ENCODE measurements around the gene ARX.

Gene ARX

GRCh38 chrX:25016938-25017598, 1.3 kb upstream of the ARX start:
- DNase-seq (ENCODE audit: low read depth in 2 of 2), result no peak

- DNase-seq (ENCODE audit: low read depth in 2 of 2), result no peak
Measured at GRCh38 chrX:25016361-25016671, 551 bp upstream of the ARX start.

- no peak for DNase-seq (ENCODE audit: low read depth in 2 of 2)
Measured at GRCh38 chrX:25014366-25014838, 1.4 kb downstream of the ARX start.

DNA sequence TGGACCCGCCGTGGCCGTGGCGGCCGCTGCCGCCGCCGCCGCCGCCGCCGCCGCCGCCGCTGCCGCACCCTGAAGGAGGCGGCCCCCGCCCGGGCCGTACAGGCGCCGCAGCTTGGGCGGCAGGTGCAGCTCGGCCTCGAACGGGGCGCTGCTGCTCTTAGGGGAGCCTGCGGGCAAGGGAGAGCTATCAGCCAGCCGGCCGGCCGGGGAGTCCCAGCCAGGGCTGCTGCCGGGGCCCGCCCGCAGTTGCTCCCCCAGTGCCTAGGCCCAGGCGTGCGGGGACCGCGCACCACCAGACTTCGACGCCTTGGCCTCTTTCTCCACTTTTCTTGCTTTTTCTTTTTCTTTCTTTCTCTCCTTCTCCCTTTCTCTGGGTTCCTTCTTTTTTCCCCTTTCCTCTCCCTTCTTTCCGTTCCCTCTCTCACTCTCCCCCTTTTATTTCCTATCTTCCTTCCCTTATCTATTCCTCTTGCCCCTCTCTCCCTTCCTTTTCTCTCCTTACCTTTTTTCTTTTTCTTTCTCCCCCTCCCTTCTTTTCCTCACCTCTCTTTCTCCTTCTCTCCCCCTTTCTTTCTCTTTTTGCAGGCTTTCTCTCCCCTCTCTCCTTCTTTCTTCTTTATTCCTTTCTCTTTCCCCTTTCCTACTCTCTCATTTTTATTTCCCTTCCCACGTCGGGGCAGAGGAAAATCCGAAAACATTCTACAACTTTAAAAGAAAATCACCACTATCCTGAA, 2.0 kb downstream of the ARX start:
- DNase-seq (ENCODE audit: low read depth in 2 of 2), result no peak

- no peak for DNase-seq (ENCODE audit: low read depth in 2 of 2)
Measured at GRCh38 chrX:25012793-25013631, 2.8 kb downstream of the ARX start.

DNA sequence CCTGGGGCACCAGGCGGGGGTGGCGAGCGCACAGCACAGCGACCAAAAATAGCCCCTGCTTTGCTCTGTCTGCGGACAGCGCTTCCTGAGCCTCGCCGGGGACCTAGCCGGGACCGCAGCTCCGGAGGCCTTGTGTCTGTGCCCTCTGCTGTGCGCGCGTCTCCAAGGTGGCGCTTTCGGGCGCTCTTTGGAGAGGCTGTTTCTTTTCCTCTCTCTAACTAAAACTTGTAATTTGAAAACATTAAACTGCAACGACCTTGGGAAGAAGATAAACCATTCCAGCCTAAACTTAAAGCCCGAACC, 3.4 kb downstream of the ARX start:
- DNase-seq (ENCODE audit: low read depth in 2 of 2), result no peak

DNA sequence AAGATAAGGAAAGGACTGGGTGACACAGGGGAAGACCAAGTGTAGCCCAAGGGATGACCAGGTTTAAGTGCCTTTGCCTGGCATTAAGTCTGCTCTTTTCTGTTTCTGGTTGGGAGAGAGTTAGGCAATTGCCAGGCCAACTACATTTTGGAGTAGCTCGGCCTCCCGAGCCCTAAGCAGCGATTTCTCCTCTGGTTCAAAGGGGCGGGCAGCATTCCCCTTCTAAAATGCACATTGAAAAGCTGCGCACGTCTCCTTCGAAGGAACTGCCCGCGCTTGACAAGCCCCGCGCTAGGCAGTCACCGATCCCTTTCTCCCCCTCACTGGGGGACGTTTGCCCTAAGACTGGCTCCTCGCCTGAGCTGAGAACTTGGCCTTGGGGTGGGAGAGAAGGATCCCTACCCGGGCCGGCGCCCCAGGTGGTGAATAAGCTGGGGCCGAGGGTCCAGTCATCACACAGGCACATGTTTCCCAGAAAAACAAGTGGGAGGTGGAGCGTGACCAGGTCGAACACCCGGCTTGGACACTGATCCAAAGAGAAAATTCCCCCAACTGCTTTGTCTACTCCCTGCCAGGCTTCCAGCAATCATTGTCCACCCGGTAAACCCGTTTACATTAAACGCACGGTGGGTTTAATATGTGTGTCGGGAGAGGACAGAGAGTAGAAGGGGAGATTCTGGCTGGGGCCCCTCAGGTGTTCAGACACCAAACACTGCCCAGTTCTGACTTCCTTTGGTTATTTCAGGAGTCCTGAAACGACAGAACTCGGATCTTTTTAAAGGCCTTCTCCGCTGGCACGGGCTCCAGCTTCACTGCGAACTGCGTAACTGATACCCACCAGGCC, 4.0 kb downstream of the ARX start:
- DNase-seq (ENCODE audit: low read depth in 2 of 2), result no peak

- no peak for DNase-seq (ENCODE audit: low read depth in 2 of 2)
Measured at GRCh38 chrX:25010784-25011588, 4.8 kb downstream of the ARX start.

DNA sequence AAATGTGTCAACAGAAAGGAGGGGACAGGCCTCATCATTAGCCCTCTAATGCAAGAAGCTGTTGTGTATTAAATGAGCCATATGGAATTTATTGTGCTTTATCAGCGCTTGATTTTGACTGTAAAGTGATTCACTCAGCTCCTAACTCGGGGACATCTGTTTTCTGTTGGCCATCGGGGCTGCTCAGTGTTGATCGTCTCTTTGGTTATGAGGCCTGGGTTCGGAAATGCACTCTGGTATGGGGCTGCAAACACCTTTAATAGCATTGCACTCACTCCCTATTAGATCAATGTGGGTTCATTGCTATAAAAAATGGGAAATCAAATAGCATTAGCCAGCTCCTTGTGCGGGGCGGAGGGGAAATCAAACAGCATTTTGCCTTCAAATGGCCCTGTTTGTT, 6.4 kb downstream of the ARX start:
- DNase-seq (ENCODE audit: low read depth in 2 of 2), result no peak

GRCh38 chrX:25007059-25008053, 8.4 kb downstream of the ARX start:
- DNase-seq (ENCODE audit: low read depth in 2 of 2), result no peak

GRCh38 chrX:25006586-25007058, 9.1 kb downstream of the ARX start:
- DNase-seq (ENCODE audit: low read depth in 2 of 2), result no peak

GRCh38 chrX:25005382-25006185, 10.2 kb downstream of the ARX start:
- DNase-seq (ENCODE audit: low read depth in 2 of 2), result no peak

DNA sequence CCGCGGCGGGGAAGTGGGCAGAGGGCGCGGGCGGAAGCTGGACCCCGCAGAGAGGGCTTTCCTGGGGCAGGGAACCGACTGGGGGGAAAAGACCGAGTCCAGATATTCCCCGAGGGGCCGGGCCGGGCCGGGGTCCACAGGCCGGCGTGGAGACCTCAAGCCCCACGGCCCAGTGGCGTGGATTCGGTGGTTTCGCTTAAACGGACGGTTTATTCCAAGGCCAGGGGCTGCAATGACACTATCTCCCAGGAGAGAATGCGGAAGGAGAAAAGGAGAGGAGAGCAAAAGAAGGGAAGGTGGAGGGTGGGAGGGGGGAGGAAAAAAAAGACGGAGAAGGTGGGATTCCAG, 10.8 kb downstream of the ARX start:
- no peak for DNase-seq (ENCODE audit: low read depth in 2 of 2)

DNA sequence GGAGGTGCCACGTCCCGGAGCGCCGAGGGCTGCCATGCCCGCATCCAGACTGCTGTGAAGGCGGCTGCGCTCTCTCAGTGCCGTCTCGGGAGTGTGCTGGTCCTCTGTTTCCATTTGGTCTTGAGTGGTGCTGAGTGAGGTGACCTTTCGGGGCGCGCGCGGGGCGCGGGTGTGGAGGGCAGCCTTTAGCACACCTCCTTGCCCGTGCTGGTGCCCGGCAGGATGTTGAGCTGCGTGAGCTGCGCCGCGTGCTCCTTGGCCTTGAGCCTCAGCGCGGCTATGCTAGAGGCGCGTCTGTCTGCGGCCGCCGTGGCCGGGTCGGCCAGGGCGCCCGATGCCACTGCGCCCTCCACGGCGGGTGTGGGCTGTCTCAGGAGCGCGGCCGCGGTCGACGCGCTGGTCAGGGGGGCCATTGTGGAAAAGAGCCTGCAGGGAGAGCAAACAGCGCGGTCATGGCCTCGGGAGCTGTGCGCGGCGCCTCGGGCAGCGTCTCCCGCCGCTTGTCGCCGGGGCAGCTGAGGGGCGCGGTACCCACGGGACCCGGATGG, 11.2 kb downstream of the ARX start:
- no peak for DNase-seq (ENCODE audit: low read depth in 2 of 2)

GRCh38 chrX:25004040-25004439, 11.7 kb downstream of the ARX start:
- no peak for DNase-seq (ENCODE audit: low read depth in 2 of 2)

GRCh38 chrX:25003066-25003849, 12.5 kb downstream of the ARX start:
- no peak for DNase-seq (ENCODE audit: low read depth in 2 of 2)

DNA sequence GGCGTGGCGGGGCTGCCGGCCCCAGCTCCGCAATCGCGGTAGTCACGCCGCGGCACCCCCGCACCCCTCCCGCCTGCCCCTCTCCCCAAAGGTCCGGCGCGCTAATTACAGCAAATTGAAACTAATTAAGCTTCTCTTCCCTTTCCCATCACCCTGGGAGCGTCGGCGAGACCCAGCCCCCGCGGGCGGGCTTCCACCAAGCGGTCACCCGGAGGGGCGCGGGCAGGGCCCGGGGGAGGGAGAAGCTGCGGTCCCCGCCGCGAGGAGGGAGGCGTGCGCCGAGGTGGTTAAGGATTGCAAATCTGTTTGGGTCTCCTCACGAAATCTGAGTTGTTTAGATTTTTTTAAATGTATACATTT, 13.1 kb downstream of the ARX start:
- no peak for DNase-seq (ENCODE audit: low read depth in 2 of 2)
